H9 (cell line): ENCODE results near the gene STX1A. TPM values are rescaled to one million over a fixed set of nuclear protein-coding genes. Genes with fewer than 3 reads are reported as not detected.

Source experiments
- DNase-seq: peaks from one replicate; pipeline ENCODE4 v3.0.0-alpha.2; 2017
- H2AFZ ChIP-seq: one replicate; pipeline ENCODE4 v1.6.1; 2013; ENCODE audit warnings: mild to moderate bottlenecking, low read length, control low read depth, moderate library complexity
- H2AK5ac ChIP-seq: 2 replicates; pipeline ENCODE4 v1.6.1; 2013; ENCODE audit warnings: low read length, control low read depth, mixed read lengths; ENCODE audit not compliant: insufficient read length
- H2BK120ac ChIP-seq: one replicate; pipeline ENCODE4 v1.6.1; 2013; ENCODE audit warnings: low read depth, mild to moderate bottlenecking, low read length, control low read depth, inconsistent platforms; ENCODE audit not compliant: poor library complexity, severe bottlenecking
- H2BK12ac ChIP-seq: 2 replicates; pipeline ENCODE4 v1.6.1; 2013; ENCODE audit warnings: low read length, control low read depth, mixed read lengths, low read depth; ENCODE audit not compliant: insufficient read length
- H2BK15ac ChIP-seq: 2 replicates; pipeline ENCODE4 v1.6.1; 2013; ENCODE audit warnings: low read depth, low read length, control low read depth
- H2BK20ac ChIP-seq: one replicate; pipeline ENCODE4 v1.6.1; 2013; ENCODE audit warnings: low read depth, mild to moderate bottlenecking, low read length, control low read depth, inconsistent platforms; ENCODE audit not compliant: poor library complexity, severe bottlenecking
- H2BK5ac ChIP-seq: 2 replicates; pipeline ENCODE4 v1.6.1; 2013; ENCODE audit warnings: low read length, control low read depth, mixed read lengths; ENCODE audit not compliant: insufficient read length
- H3K14ac ChIP-seq: 2 replicates; pipeline ENCODE4 v1.6.1; 2013; ENCODE audit warnings: low read length, control low read depth; ENCODE audit not compliant: insufficient read depth
- H3K18ac ChIP-seq: 2 replicates; pipeline ENCODE4 v1.6.1; 2013; ENCODE audit warnings: low read depth, mild to moderate bottlenecking, mixed read lengths, low read length, control low read depth; ENCODE audit not compliant: insufficient read length
- H3K23ac ChIP-seq: 2 replicates; pipeline ENCODE4 v1.6.1; 2013; ENCODE audit warnings: low read length, control low read depth, mixed read lengths, low read depth; ENCODE audit not compliant: insufficient read length
- H3K23me2 ChIP-seq: 2 replicates; pipeline ENCODE4 v1.6.1; 2013; ENCODE audit warnings: low read depth, mild to moderate bottlenecking, mixed read lengths, low read length, control low read depth; ENCODE audit not compliant: insufficient read length, poor library complexity, severe bottlenecking
- H3K27ac ChIP-seq: 2 replicates; pipeline ENCODE4 v1.5.1; 2013; ENCODE audit warnings: low read length, control low read depth, mixed read lengths, low read depth; ENCODE audit not compliant: insufficient read length
- H3K27me3 ChIP-seq: 2 replicates; pipeline ENCODE4 v1.6.1; 2013; ENCODE audit warnings: low read length, control low read depth, inconsistent platforms; ENCODE audit not compliant: insufficient read depth
- H3K4ac ChIP-seq: 2 replicates; pipeline ENCODE4 v1.6.1; 2013; ENCODE audit warnings: low read depth, mild to moderate bottlenecking, control low read depth, inconsistent platforms, low read length, moderate library complexity
- H3K4me1 ChIP-seq: 2 replicates; pipeline ENCODE4 v1.6.1; 2013; ENCODE audit warnings: low read length, control low read depth, inconsistent platforms; ENCODE audit not compliant: insufficient read depth
- H3K4me2 ChIP-seq: 2 replicates; pipeline ENCODE4 v1.6.1; 2013; ENCODE audit warnings: low read length, control low read depth, mixed read lengths; ENCODE audit not compliant: insufficient read length, insufficient read depth
- H3K56ac ChIP-seq: 2 replicates; pipeline ENCODE4 v1.6.1; 2013; ENCODE audit warnings: low read depth, mild to moderate bottlenecking, mixed read lengths, low read length, control low read depth; ENCODE audit not compliant: insufficient read length
- H3K79me1 ChIP-seq: 2 replicates; pipeline ENCODE4 v1.6.1; 2013; ENCODE audit warnings: low read depth, mild to moderate bottlenecking, moderate library complexity, low read length, control low read depth, inconsistent platforms; ENCODE audit not compliant: insufficient read depth, poor library complexity, severe bottlenecking
- H3K79me2 ChIP-seq: 2 replicates; pipeline ENCODE4 v1.6.1; 2013; ENCODE audit warnings: low read length, control low read depth, inconsistent platforms; ENCODE audit not compliant: insufficient read depth
- H3K9ac ChIP-seq: 2 replicates; pipeline ENCODE4 v1.6.1; 2013; ENCODE audit warnings: low read length, control low read depth, mixed read lengths; ENCODE audit not compliant: insufficient read length; ENCODE audit errors: extremely low read depth
- H3K9me3 ChIP-seq: one replicate; pipeline ENCODE4 v1.6.1; 2013; ENCODE audit warnings: low read depth, low read length, inconsistent platforms; ENCODE audit not compliant: control insufficient read depth
- H3T11ph ChIP-seq: one replicate; pipeline ENCODE4 v1.6.1; 2013; ENCODE audit warnings: mild to moderate bottlenecking, low read length, control low read depth, inconsistent platforms
- H4K20me1 ChIP-seq: one replicate; pipeline ENCODE4 v1.6.1; 2013; ENCODE audit not compliant: control insufficient read depth, insufficient read length, insufficient read depth
- H4K5ac ChIP-seq: 2 replicates; pipeline ENCODE4 v1.6.1; 2013; ENCODE audit warnings: low read depth, mild to moderate bottlenecking, mixed read lengths, low read length, control low read depth; ENCODE audit not compliant: insufficient read length
- H4K8ac ChIP-seq: replicated peaks from 2 replicates; pipeline ENCODE4 v1.6.1; 2013; ENCODE audit warnings: low read length, control low read depth, mixed read lengths, low read depth; ENCODE audit not compliant: insufficient read length
- H4K91ac ChIP-seq: 2 replicates; pipeline ENCODE4 v1.6.1; 2013; ENCODE audit warnings: low read depth, mild to moderate bottlenecking, moderate library complexity, mixed read lengths, low read length, control low read depth; ENCODE audit not compliant: insufficient read length
- H3K27ac Mint-ChIP-seq, 3 experiments: 2 replicates in 2 of 3; 3 replicates in 1 of 3; pipeline ENCODE4 v1.8.0; 2020 to 2021; ENCODE audit warnings: mixed read lengths in 3 of 3, mild to moderate bottlenecking in 1 of 3, moderate library complexity in 1 of 3
- H3K27me3 Mint-ChIP-seq: 2 replicates; pipeline ENCODE4 v1.8.0; 2021; ENCODE audit warnings: low read depth, mild to moderate bottlenecking, moderate library complexity, mixed read lengths
- H3K36me3 Mint-ChIP-seq, 3 experiments: 2 replicates in 2 of 3; 3 replicates in 1 of 3; pipeline ENCODE4 v1.8.0; 2020 to 2021; ENCODE audit warnings: low read depth in 3 of 3, mixed read lengths in 3 of 3; ENCODE audit not compliant: insufficient read depth in 1 of 3
- H3K4me1 Mint-ChIP-seq, 2 experiments: 2 replicates each; pipeline ENCODE4 v1.8.0; 2020; ENCODE audit warnings: mixed read lengths in 2 of 2
- H3K4me3 Mint-ChIP-seq, 2 experiments: 2 replicates in 1 of 2; 3 replicates in 1 of 2; pipeline ENCODE4 v1.8.0; 2020 to 2021; ENCODE audit warnings: mild to moderate bottlenecking in 2 of 2, mixed read lengths in 2 of 2, moderate library complexity in 1 of 2
- H3K9me3 Mint-ChIP-seq, 2 experiments: 2 replicates in 1 of 2; 3 replicates in 1 of 2; pipeline ENCODE4 v1.8.0; 2020; ENCODE audit warnings: mild to moderate bottlenecking in 2 of 2, mixed read lengths in 2 of 2, moderate library complexity in 1 of 2
- CTCF ChIP-seq: fragments of 200-600 bp; sonication (generic); conservative IDR thresholded peaks from 3 replicates; pipeline ENCODE4 v1.8.0; 2021; ENCODE audit warnings: antibody characterized with exemption, mild to moderate bottlenecking
- WGBS: extraction: QIAGEN DNeasy Blood & Tissue Kit; methylation state at CpG from one replicate; pipeline ENCODE4 v1.1.7; 2013; ENCODE audit warnings: missing lambda C conversion rate, low lambda C conversion rate, mixed read lengths; ENCODE audit not compliant: insufficient read length; ENCODE audit errors: extremely low coverage; 5-methylcytosine and 5-hydroxymethylcytosine counted together
- total RNA-seq: library from RNA; stranded (reverse); gene quantifications from 2 replicates; pipeline ENCODE4 v1.2.1, GENCODE V29; 2021

STX1A gene
- total RNA-seq, 1 experiment from 2014 or later = 10.1 TPM

- no peak overlapping the region for H3K27ac ChIP-seq
- H2BK15ac ChIP-seq = no peak overlapping the region
- H3K23me2 ChIP-seq = peaks cover 2% of the 10 kb centered on the region
- H2BK20ac ChIP-seq = no peak overlapping the region
- H3K9me3 ChIP-seq = no peaks in the 10 kb centered on the region
- H2BK12ac ChIP-seq = no peak overlapping the region
- peak; percentile 96 for DNase-seq
- H2BK5ac ChIP-seq = no peak overlapping the region
- no peaks in the 10 kb centered on the region for H4K20me1 ChIP-seq
- 0 out of 7 replicates have a peak overlapping the region, but pooled peaks of 2 of the 3 experiments have one; percentile 35 to 55 for H3K27ac Mint-ChIP-seq
- peaks cover 11 to 22% (median 18%) of the 10 kb centered on the region in 3 experiments for H3K36me3 Mint-ChIP-seq
- peak overlapping the region; percentile 52 for H3K4me2 ChIP-seq
- H3K4me1 Mint-ChIP-seq = peaks cover 9 to 38% of the 10 kb centered on the region in 2 experiments
- TF ChIP-seq CTCF = no peak
- no peaks in the 10 kb centered on the region; the same call in 1 of the 2 replicates for H3K4me1 ChIP-seq
- peak overlapping the region; percentile 32 to 66; a peak in 4 of 5 replicates for H3K4me3 Mint-ChIP-seq
- H3K14ac ChIP-seq = no peak overlapping the region
- H2AK5ac ChIP-seq = no peak overlapping the region
- H2BK120ac ChIP-seq = no peak overlapping the region
- H3K79me2 ChIP-seq = no peaks in the 10 kb centered on the region
- H3K27me3 Mint-ChIP-seq = peaks cover 2% of the 10 kb centered on the region
- H3K23ac ChIP-seq = no peak overlapping the region
- H3K9ac ChIP-seq = no peak overlapping the region
- no peak overlapping the region for H3T11ph ChIP-seq
- no peak overlapping the region for H3K56ac ChIP-seq
- no peak overlapping the region for H3K4ac ChIP-seq
- H3K9me3 Mint-ChIP-seq = no peaks in the 10 kb centered on the region
- no peak overlapping the region for H3K18ac ChIP-seq
- H3K27me3 ChIP-seq = no peaks in the 10 kb centered on the region
- WGBS = no CpG with 5 or more reads among the region's 45 CpGs
- no peak overlapping the region for H4K8ac ChIP-seq
- H4K91ac ChIP-seq = no peak overlapping the region
- no peaks in the 10 kb centered on the region for H3K79me1 ChIP-seq
- no peak overlapping the region for H4K5ac ChIP-seq
- no peak overlapping the region for H2AFZ ChIP-seq
Measured at GRCh38 chr7:73703757-73704639, 15.5 kb downstream of the STX1A start.
